Measurements from ENCODE around the gene ACAD8. TPM values are rescaled to one million over a fixed set of nuclear protein-coding genes. Genes with fewer than 3 reads are reported as not detected.

The ACAD8 gene
- total RNA-seq, 2 donors from 2014 or later, result 17.9 to 35.3 TPM

DNA sequence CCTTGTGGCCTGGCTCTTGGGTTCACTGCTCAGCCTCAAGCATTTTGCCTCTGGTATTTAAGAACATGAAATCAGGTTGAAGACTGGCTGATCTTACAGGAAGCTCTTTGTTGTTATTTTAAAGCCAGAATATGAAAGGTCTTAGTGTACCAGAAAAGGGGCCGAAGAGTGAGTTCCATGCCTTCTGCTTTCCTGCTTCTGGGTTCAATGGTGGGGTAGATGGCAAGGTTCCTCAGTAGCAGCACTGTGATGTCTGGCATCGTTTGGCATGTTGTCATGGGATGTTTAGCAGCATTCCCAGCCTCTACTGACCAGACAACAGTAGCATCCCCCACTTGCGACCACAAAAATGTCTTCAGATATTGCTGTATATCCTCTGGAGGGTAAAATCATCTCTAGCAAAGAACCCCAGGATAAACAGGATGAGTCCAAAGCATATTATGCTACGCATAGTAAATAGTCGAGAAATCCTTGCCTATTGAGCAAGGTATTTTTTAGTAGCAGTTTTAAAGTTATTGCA, 26.5 kb upstream of the ACAD8 start:
- TF ChIP-seq, protein P1, sequence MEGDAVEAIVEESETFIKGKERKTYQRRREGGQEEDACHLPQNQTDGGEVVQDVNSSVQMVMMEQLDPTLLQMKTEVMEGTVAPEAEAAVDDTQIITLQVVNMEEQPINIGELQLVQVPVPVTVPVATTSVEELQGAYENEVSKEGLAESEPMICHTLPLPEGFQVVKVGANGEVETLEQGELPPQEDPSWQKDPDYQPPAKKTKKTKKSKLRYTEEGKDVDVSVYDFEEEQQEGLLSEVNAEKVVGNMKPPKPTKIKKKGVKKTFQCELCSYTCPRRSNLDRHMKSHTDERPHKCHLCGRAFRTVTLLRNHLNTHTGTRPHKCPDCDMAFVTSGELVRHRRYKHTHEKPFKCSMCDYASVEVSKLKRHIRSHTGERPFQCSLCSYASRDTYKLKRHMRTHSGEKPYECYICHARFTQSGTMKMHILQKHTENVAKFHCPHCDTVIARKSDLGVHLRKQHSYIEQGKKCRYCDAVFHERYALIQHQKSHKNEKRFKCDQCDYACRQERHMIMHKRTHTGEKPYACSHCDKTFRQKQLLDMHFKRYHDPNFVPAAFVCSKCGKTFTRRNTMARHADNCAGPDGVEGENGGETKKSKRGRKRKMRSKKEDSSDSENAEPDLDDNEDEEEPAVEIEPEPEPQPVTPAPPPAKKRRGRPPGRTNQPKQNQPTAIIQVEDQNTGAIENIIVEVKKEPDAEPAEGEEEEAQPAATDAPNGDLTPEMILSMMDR (IDR thresholded peaks at IDR 0.05), result no peak
- H3K9me3 ChIP-seq, result no peaks in the 10 kb centered on the region
- no peaks in the 10 kb centered on the region for H3K36me3 ChIP-seq
- ATAC-seq (ENCODE audit: insufficient number of reproducible peaks, low FRiP score, low read depth), result no peak
- no peaks in the 10 kb centered on the region for H3K27me3 ChIP-seq (replicated peaks; ENCODE audit: insufficient read depth)
- H3K4me3 ChIP-seq, result peak overlapping the region; percentile 89
- H3K27ac ChIP-seq, result no peak overlapping the region
- peaks cover 21 to 26% of the 10 kb centered on the region in 2 donors for H3K4me1 ChIP-seq (ENCODE audit: control insufficient read depth in 1 of 2, low read depth in 2 of 2)
- DNase-seq (ENCODE audit: low spot score), result no peak

DNA sequence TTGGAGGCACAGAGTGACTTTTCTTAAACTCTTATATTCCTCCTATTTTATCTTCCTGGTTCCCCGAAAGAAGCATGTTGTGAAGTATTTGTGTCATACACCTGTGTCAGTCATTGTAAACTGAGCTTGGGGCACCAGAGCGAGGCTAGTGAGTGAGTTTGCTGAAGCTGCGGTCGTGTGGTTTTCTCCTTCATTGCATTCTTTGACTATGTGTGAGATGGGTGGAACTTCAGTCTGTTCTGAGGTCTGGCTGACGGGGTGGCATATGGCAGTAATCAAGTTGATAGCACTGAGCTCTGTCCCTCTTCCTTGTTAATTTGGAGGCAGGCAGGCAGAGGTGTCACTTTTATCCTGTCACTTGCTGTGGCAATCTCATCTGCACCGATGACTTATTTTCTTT, 24.7 kb upstream of the ACAD8 start:
- peaks cover 15 to 20% of the 10 kb centered on the region in 2 donors for H3K4me1 ChIP-seq (ENCODE audit: control insufficient read depth in 1 of 2, low read depth in 2 of 2)
- DNase-seq (ENCODE audit: low spot score) (no peak), ATAC-seq (ENCODE audit: insufficient number of reproducible peaks, low FRiP score, low read depth) (no peak)
- no peaks in the 10 kb centered on the region for H3K27me3 ChIP-seq (replicated peaks; ENCODE audit: insufficient read depth)
- H3K27ac ChIP-seq, result no peak overlapping the region
- TF ChIP-seq, protein P1 (IDR thresholded peaks at IDR 0.05), result no peak
- no peaks in the 10 kb centered on the region for H3K36me3 ChIP-seq
- H3K4me3 ChIP-seq, result no peak overlapping the region
- H3K9me3 ChIP-seq, result no peaks in the 10 kb centered on the region

DNA sequence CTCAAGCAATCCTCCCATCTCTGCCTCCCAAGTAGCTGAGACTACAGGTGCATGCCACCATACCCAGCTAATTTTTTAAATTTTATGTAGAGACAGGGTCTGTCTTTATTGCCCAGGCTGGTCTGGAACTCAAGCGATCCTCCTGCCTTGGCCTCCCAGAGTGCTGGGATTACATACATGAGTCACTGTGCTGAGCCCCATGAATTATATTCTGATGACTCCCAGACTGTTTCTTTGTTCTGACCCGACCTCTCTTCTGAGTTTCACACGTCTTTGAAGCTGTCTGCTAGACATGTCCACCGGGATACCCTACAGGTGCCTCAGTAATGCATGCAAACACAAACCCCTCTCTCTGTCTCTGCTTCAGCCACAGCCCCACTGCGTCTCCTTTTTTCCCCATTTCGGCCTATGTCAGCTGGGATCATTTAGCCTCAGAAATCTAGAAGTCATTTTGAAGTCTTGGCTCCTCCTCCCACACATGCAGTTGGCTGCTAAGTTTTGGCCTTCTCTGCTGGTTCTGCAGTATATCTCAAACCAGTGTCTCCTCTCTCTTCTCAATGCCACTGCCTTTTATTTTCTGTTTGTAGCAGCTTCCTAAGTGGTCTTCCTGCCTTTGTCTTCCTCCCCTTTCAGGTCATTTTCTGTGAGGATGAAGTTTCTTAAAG, 24.1 kb upstream of the ACAD8 start:
- H3K27me3 ChIP-seq (replicated peaks; ENCODE audit: insufficient read depth), result no peaks in the 10 kb centered on the region
- ATAC-seq (ENCODE audit: insufficient number of reproducible peaks, low FRiP score, low read depth) (no peak), DNase-seq (ENCODE audit: low spot score) (no peak)
- no peak overlapping the region for H3K4me3 ChIP-seq
- H3K9me3 ChIP-seq, result no peaks in the 10 kb centered on the region
- TF ChIP-seq, protein P1 (IDR thresholded peaks at IDR 0.05), result no peak
- H3K4me1 ChIP-seq (ENCODE audit: control insufficient read depth in 1 of 2, low read depth in 2 of 2), result peaks cover 15 to 20% of the 10 kb centered on the region in 2 donors
- no peak overlapping the region for H3K27ac ChIP-seq
- no peaks in the 10 kb centered on the region for H3K36me3 ChIP-seq

DNA sequence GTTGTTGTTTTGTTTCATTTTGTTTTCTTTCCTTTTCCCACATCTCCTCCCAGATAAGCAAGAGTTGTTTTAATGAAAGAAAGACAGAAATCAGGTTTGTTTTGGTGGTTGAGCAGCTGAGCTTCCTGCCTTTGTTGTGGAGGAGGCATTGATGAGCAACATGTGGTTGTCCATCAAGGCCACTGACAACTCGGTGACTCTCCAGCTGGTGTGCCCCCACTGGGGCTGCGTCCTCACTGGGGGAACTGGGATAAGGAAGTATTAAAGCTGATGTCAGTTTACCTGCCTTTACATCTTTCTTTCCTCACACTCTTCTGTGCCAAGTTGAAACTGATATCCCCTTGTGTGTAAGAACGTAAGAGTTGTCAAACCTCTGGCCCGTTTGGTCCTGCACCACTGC, 23.0 kb upstream of the ACAD8 start:
- TF ChIP-seq, protein P1 (IDR thresholded peaks at IDR 0.05), result no peak
- H3K36me3 ChIP-seq, result no peaks in the 10 kb centered on the region
- no peak for DNase-seq (ENCODE audit: low spot score)
- no peaks in the 10 kb centered on the region for H3K9me3 ChIP-seq
- no peaks in the 10 kb centered on the region for H3K27me3 ChIP-seq (replicated peaks; ENCODE audit: insufficient read depth)
- no peak for ATAC-seq (ENCODE audit: insufficient number of reproducible peaks, low FRiP score, low read depth)
- H3K27ac ChIP-seq, result no peak overlapping the region
- H3K4me1 ChIP-seq (ENCODE audit: control insufficient read depth in 1 of 2, low read depth in 2 of 2), result peaks cover 15 to 19% of the 10 kb centered on the region in 2 donors
- no peak overlapping the region for H3K4me3 ChIP-seq

DNA sequence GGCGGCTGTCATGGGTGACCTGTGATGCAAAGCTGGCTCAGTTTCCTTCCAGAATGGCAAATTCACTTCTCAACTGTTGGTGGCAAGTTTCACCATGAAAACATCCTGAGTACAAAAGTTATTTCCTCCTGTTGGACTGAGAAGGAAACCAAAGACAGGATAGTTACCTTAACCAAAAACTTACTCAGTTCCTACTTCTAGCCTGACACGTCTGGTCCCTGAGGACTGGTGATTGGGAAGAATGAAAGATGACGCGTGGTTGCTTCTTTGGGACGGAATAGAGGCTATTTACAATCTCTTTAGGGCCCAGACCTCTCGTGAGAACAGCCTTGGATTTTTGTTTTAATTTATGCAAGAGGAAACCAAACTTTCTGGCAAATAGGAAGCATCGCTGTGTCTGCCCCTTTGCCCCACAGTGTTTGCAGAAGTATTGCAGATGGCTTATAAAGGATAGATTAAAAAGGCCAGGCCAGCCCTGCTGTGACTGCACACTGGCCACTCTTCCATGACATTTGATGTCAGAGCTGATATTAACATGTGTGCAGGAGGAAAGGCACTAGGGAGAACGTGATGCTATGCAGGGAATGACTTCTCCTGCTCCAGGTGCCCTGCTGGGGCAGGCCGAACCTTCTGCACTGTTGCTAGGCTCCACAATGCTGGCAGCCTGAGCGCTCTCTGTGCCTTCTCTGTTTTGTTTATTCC, 21.3 kb upstream of the ACAD8 start:
- ATAC-seq (ENCODE audit: insufficient number of reproducible peaks, low FRiP score, low read depth) (no peak), DNase-seq (ENCODE audit: low spot score) (no peak)
- no peaks in the 10 kb centered on the region for H3K9me3 ChIP-seq
- TF ChIP-seq, protein P1 (IDR thresholded peaks at IDR 0.05), result no peak
- peaks cover 4% of the 10 kb centered on the region for H3K36me3 ChIP-seq
- H3K27ac ChIP-seq, result no peak overlapping the region
- H3K4me1 ChIP-seq (ENCODE audit: control insufficient read depth in 1 of 2, low read depth in 2 of 2), result peaks cover 0 to 1% of the 10 kb centered on the region in 2 donors
- no peak overlapping the region for H3K4me3 ChIP-seq
- H3K27me3 ChIP-seq (replicated peaks; ENCODE audit: insufficient read depth), result no peaks in the 10 kb centered on the region
